GM18499 (cell line): Measurements from ENCODE around the gene KCNJ18.
"Not testable (repeated sequence)": the region's sequence is repeated elsewhere in the genome, so short reads cannot be mapped to it uniquely, and the experiment has no call there.

Experiments
- ATAC-seq: cut with Tn5 transposase; IDR thresholded peaks from one replicate; pipeline ENCODE4 v1.9.1; 2021; ENCODE audit warnings: moderate number of reproducible peaks; ENCODE audit not compliant: insufficient read depth, unreplicated experiment

The KCNJ18 gene

DNA sequence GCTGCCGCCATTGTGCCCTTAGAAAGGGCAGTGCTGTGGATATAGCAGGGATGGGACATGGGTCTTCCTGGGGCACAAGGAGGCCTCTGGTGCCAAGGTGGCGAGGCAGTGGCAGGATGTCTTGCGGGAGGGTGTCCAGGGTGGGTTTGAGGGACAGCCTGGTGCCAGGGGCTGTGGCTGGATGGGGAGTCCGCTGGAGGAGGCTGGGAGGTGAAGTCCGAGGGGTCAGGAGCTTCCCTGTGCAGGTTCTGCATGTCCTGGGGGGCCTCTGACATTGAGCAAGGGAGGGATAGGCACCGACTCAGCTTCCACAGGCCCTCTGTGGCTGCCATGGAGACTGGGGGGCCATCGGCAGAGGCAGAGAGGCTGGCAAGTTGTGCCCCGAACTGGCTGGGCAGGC, 9.7 kb downstream of the KCNJ18 start:
- not testable (repeated sequence) for ATAC-seq

DNA sequence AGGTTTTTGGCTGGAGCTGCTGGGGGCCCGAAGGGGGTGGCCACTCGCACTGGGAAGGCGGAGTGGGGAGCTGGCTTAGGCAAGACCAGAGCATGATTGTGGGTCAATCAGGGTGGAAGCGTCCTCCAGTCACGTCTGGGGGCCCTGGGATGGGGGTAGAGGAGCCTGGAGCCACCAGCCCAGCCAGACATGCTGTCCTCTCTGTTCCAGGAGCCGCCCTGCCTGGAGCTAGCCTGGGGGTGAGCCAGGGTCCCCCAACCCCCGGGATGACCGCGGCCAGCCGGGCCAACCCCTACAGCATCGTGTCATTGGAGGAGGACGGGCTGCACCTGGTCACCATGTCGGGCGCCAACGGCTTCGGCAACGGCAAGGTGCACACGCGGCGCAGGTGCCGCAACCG, 10.2 kb downstream of the KCNJ18 start:
- not testable (repeated sequence) for ATAC-seq

DNA sequence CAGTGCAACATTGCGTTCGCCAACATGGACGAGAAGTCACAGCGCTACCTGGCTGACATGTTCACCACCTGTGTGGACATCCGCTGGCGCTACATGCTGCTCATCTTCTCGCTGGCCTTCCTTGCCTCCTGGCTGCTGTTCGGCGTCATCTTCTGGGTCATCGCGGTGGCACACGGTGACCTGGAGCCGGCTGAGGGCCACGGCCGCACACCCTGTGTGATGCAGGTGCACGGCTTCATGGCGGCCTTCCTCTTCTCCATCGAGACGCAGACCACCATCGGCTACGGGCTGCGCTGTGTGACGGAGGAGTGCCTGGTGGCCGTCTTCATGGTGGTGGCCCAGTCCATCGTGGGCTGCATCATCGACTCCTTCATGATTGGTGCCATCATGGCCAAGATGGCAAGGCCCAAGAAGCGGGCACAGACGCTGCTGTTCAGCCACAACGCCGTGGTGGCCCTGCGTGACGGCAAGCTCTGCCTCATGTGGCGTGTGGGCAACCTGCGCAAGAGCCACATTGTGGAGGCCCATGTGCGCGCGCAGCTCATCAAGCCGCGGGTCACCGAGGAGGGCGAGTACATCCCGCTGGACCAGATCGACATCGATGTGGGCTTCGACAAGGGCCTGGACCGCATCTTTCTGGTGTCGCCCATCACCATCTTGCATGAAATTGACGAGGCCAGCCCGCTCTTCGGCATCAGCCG, 10.8 kb downstream of the KCNJ18 start:
- ATAC-seq = not testable (repeated sequence)

DNA sequence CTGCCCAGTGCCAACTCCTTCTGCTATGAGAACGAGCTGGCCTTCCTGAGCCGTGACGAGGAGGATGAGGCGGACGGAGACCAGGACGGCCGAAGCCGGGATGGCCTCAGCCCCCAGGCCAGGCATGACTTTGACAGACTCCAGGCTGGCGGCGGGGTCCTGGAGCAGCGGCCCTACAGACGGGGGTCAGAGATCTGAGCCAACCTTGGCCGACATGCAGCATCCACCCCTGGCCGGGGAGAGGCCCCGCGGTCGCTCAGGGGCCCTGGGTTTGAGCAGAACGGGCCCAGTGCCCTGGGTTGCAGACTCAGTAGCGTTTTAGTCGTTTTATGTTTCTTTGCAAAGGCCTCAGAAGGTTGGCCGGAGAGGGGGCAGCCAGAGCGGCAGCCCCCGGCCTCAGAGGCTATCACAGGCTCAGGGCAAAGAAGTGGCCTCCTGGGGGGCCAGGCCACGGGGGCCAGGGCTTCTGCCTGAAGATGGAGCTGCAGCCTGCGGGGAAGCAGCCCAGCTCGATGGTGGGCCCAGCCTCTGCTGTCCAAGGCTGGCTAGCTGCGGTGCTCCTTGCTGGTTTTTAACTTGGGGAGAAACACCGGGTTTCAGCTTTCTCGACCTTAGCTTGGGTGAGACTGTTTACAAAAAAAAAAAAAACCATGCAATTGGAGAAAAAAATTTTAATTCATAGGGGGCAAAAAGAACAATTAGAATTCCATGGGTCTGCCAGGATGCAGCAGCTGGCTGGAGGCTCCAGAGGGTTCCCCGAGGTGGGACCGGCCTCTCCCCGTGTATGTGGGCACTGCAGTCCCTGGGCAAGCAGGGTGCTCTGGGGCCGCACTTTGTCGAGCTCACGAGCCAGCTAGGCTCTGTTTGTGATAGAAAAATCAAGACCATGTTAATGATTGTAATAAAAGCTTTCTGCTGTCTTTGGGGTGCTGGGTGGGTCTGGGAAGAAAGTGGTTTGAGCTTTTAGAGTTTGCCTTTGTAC, 11.9 kb downstream of the KCNJ18 start:
- ATAC-seq = not testable (repeated sequence)

DNA sequence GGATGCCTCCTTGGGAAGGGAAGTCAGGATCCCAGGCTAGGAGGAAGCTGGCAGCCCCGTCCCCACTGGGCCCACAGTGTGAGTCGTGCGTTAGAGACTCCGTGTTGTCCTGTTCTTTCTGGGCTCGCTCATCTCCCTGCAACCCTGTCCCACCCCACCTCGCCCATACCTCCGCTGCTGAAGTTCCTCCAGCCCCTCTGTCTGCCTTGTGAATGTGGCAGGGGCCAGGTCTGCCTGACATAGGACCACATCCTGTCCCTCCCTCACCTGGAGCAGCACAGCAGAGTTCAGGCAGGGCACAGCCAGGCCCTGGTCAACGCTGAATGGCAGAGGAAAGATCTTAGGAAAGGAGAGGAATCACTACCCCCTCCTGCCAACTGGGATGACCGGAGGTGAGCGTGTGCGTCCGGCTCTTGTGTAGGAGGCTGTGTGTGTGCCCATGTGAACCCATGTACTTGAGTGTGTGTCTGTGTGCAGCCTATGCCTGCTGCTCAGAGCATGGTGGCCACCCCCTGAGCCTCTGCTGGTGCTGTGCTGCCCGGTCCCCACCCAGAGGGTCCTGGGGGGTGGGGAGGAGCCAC, 12.8 kb downstream of the KCNJ18 start:
- ATAC-seq = no peak

DNA sequence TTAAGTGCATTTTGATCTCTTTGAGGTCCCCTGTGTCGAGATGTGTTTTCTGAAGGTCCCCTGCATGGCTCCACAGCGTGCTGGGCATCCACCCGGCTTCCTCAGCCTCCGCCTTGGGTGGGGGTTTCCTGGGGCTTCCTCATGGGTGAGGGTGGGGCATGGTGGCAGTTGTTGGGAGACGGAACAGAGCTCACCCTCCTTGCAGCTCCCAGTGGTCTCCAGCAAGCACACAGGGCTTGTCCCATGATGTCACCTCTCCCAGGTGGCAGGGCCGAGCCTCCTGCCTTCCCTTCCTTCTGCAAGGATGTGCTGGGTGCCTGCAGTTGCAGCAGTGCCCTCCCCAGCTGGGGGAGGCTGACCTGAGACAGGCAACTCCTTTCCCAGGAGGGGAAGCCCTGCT, 13.4 kb downstream of the KCNJ18 start:
- ATAC-seq = not testable (repeated sequence)

DNA sequence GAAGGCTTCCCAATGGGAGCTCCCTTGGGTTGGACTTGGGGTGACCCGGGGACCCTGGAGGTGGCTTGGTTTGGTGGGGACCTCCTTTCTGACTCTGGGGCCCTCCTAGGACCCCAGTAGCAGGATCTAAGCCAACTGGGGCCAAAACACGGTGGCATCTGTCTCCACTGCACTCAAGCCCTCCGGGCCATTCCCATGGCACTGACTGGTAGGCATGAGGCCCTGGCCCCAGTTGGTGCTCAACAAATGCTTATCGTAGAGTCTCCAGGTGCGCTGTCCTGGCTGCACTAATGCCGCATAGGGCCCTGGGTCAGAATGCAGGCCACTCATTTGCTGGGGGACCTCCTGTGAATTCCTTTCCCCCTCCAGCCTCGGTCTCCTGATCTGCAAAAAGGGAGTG, 14.2 kb downstream of the KCNJ18 start:
- ATAC-seq = not testable (repeated sequence)

DNA sequence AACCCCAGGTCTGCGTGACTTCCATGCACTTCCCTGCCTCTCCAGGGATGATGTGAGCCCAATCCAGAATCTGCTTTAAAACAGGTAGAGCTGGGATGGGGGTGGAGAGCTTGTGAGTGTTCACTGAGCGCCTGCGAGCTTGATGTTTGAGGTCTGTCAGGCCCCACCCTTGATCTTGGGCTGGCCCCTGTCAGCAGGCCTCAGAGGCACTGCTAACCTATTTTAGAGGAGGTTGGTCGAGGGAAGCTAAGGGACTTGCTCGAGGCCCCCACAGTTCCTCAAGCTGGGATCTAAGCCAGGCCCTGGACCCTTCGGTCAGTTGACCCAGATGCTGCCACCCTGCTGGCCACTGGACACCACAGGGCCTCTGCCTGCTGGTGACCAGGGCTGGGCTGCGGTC, 14.8 kb downstream of the KCNJ18 start:
- ATAC-seq = not testable (repeated sequence)

DNA sequence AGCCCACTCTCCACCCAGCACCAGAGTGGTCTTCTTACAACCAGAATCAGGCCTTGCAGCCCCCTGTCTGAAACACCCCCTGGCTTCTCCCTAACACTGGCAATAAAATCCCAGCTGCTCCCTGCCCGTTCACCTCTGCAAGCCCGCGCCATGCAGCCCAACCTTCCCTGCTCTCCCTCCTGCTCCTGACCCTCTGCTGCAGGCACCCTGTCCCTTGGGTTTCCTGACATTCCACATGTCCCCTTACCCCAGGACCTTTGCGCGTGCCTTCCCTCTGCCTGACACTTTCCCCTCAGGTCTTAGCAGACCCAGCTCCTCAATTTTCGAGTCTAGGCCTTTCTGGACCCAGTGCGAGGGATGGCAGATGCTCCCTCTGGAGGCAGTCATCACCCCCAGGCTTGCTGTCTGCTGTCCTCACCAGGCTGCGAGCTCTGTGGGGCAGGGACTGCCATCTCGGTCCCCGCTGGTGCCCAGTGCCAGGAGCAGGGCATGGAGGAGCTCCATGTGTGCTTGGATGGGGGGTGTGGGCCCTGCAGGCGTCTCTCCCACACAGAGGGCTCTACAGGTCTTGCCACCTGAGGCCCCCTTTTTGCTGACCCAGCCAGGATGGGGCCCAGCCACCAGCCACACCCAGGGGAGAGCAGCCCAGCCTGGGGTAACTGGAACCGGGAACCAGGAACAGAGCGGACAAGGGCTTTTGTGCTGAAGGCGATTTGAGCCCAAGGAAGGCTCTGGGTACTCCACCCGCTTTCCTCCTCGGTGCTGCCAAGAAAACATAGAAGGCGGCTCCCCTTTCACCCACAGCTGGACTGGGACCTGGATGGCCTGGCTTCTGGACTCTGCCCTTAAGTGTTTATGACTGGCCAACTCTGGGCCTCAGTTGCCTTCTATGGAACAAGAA, 15.6 kb downstream of the KCNJ18 start:
- not testable (repeated sequence) for ATAC-seq

DNA sequence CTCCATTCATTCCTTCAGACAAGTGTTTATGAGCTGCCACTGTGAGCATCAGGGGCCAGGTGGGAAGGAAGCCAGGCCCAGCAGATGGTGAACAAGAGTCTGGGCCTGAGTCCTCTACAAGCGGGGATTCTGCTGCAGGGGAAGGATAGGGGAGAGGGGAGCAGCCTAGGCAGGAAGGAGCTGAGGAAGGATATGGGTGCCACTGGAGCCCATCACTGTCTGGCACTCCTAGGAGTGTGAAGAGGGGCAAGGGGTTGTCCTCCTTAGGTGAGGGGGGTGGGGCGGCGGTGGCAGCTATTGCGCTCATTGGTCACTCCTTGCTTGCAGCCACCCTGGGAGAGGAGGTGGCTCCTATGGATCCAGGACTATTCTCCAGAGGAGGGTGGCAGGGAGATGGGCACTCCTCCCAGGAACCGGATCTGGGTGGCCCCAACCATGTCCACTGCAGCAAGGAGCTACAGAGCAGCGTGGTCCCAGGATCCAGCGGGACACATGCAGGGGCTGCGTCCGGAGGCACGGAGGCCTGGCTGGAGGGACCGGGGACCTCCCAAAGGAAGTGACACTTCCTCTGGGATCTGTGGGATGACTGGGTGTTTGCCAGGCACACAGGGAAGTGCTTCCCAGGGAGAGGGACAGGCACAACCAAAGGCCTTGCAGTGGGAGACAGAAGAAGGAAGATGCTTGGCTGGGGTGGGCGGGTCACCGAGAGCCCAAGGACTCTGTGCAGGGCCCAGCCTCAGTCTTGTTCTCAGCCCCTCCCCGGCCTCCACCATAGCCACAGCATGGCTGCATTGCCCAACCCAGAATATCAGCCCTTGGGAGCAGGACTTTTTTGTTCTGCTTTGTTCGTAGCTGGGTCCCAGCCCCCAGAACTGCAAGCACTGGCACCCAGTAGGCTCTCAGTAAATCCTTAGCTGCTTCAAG, 16.6 kb downstream of the KCNJ18 start:
- ATAC-seq = not testable (repeated sequence)

DNA sequence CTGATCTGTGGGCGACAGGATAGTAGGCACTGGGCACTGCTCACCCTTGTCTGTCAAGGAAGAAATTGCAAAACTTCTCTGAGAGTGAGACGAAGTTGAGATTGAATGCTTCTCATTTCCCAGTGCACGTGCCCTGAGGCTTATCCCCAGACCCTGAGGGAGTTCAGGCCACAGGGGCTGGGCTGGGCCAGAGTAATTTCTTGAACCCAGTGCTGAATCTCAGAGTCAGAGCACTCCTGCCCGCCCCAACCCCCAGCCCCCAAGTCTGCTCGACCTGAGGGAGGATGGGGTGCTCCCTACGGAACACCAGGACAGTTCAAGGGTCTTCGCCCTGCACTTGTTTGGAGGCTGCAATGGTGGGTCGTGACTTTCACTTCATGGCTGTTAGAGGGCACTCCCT, 17.7 kb downstream of the KCNJ18 start:
- not testable (repeated sequence) for ATAC-seq

DNA sequence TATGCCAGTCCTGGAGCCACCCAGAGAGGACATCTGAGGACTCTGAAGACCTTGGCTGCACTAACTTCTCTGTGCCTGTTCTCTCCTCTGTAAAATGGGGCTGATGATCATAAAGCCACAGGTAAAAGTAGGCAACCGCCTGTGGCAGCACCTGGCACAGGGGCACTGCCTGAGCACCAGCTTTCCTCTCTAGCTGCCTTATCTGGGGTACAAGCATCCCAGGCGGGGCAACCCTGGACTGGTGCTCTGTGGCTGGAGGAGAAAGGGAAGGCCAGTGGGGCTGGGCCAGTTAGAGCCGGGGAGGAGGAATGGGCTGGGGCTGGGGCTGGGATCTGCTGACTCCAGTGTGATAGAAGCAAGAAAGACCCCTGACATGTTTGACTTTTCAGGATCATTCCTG, 18.2 kb downstream of the KCNJ18 start:
- not testable (repeated sequence) for ATAC-seq

DNA sequence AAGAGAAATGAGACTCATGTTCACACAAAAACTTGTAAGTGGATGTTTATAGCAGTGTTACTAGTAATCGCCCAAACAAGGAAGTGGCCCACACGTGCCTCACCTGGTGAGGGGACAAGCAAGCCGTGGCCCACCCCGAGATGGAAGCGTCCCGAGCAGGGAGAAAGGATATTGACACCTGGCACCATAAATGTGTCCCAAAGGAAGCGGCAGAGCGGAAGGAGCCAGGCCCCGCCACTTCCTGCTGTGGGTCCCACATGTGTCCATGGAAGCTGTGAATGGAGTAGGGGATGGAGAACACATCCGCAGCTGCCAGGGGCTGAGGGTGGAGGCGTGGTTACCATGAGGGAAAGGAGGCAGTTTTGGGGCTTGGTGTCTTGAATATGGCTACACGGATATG, 18.9 kb downstream of the KCNJ18 start:
- no peak for ATAC-seq

DNA sequence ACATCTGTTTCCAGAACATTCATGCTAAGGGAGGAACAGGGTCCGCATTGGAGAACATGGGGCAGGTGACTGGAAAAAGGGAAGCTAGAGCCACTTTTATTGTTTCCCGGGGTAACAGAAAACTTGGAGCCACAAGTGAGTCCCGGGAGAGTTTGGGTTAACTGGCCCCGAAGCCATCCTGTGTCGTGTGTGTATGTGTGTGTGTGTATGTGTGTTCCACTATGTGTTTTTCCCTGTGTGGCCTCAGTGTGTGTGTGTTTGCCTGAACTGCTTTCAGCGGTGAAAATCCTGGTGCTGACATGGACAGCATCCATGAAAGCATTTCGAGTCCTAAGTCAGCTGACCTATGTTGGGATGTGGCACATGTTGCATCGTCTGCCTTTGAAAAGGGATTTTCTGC, 20.7 kb downstream of the KCNJ18 start:
- not testable (repeated sequence) for ATAC-seq

DNA sequence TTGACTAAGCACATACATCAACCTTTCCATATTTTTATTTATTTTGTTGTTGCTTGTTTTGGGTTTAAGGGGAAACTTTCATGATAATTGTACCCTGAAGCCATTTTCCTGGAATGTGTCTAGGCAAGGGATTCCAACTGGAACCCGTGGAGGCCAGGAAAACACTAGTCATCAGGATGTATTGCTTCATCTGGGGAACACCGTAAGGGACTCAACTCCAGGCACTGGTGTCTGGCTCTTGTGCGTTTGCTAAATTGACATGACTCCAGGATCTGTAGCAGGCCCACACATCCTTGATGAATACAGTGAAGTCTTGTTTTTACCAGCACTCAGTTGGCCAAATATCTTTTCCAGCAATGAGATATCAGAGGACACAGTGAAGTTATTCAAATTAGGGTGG, 21.3 kb downstream of the KCNJ18 start:
- ATAC-seq = not testable (repeated sequence)

DNA sequence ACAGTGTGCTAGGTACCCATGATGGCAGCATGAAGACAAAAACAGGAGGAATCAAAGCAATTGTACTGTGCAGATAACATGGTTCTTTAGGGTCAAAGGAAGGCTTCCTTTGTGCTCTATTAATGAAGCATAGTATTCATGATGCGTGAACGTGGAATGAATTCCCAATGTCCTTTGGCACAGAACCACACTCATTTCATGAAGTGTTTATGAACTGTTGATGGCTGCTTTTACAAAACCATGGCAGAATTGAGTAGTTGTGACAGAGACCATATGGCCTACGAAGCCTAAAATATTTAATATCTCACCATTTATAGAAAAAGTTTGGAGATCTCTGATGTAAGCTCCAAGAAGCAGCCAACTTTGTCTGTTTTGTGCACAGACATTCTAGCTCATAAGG, 22.4 kb downstream of the KCNJ18 start:
- ATAC-seq = not testable (repeated sequence)

DNA sequence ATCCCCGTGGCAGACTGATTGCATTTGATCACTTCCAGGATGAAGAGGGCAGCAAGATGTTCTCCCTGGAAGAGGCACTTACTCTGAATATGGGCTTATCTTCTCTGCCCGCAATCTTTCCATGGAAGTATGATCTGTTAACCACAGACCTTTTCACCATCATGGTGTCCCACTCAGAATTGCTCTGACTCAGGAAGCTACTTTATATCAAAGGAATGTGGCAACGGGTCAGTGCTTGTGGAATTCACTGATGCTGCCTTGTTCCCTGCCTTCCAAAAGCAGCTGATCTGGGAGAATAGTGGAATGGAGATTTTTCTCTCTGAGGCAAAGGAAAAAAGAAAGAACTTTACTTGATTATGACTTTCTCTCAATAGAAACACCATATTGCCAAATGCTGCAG, 23.6 kb downstream of the KCNJ18 start:
- not testable (repeated sequence) for ATAC-seq

DNA sequence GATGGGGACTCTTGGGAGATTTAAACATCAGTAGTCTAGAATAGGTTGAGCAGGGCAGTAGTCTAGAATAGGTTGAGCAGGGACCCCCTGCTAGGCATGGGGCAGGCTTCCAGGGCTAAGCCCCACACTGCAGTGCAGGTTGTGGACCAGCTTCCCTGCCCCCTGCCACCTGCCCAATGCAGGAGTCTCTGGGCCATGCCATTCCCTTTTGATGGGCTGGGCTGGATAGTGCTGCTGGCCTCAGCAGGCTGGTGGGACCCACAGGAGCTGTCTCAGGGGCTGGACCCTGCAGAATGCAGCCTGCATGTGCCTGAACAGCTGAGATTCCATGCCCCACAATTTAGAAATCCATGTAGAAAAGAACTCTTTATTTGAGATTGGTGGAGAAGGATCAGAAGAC, 26.6 kb downstream of the KCNJ18 start:
- not testable (repeated sequence) for ATAC-seq
